Measurements from ENCODE around the gene MAP1LC3A.
"Not testable (repeated sequence)": the region's sequence is repeated elsewhere in the genome, so short reads cannot be mapped to it uniquely, and the experiment has no call there.

The MAP1LC3A gene

DNA sequence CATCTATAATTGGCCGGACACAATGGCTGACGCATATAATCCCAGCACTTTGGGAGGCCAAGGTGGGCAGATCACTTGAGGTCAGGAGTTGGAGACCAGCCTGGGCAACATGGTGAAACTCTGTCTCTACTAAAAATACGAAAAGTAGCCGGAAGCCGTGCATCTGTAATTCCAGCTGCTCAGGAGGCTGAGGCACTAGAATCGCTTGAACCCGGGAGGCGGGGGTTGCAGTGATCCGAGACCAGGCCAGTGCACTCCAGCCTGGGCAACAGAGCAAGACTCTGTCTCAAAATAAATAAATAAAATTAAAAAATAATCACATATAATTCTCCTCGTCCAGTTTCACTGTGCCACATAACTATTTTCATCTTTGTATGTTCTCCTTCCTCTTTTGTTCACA is 38.7 kb upstream of the MAP1LC3A start:
- H3K27me3 ChIP-seq (ENCODE audit: control insufficient read depth, insufficient read depth, low read length); H3K9me3 ChIP-seq (ENCODE audit: control insufficient read depth, low read length); H3K4me3 ChIP-seq (ENCODE audit: low read length); H3K9ac ChIP-seq (ENCODE audit: low read length); H3K36me3 ChIP-seq (ENCODE audit: control insufficient read depth, insufficient read depth, low read length): not testable (repeated sequence)
- peaks cover 25% of the 10 kb centered on the region for H3K4me1 ChIP-seq (ENCODE audit: control insufficient read depth, insufficient read depth, low read length)

GRCh38 chr20:34522969-34523871 is 35.3 kb upstream of the MAP1LC3A start:
- peak overlapping the region; percentile 19 for H3K9ac ChIP-seq (ENCODE audit: low read length)

DNA sequence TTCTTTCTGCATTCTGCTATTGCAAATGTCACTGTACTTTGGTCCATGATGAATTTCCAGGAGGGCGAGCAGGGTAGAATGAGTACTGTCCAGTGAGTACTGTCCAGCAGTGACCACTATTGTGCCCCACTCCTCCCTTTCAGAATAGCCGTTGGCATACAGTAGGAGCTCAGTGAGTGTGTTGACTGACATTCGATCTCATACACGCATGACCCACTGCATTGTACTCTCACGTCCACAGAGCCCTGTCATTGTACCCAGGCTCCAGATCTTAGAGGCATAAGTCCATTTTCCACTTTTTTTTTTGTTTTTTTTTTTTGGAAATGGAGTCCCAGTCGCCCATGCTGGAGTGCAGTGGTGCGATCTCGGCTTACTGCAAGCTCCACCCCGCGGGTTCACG is 34.1 kb upstream of the MAP1LC3A start:
- Histone ChIP-seq H3K9ac (ENCODE audit: low read length) (no peak overlapping the region), H3K4me3 (ENCODE audit: low read length) (no peak overlapping the region), H3K36me3 (ENCODE audit: control insufficient read depth, insufficient read depth, low read length) (peaks cover 11% of the 10 kb centered on the region), H3K27me3 (ENCODE audit: control insufficient read depth, insufficient read depth, low read length) (no peaks in the 10 kb centered on the region), H3K9me3 (ENCODE audit: control insufficient read depth, low read length) (no peaks in the 10 kb centered on the region), H3K4me1 (ENCODE audit: control insufficient read depth, insufficient read depth, low read length) (peaks cover 63% of the 10 kb centered on the region)

More at GRCh38 chr20:34522969-34523871, 35.3 kb upstream of the MAP1LC3A start:
- peaks cover 53% of the 10 kb centered on the region for H3K4me1 ChIP-seq (ENCODE audit: control insufficient read depth, insufficient read depth, low read length)
- no peak overlapping the region for H3K4me3 ChIP-seq (ENCODE audit: low read length)
- no peaks in the 10 kb centered on the region for H3K27me3 ChIP-seq (ENCODE audit: control insufficient read depth, insufficient read depth, low read length)
- H3K36me3 ChIP-seq (ENCODE audit: control insufficient read depth, insufficient read depth, low read length) = peaks cover 11% of the 10 kb centered on the region
- no peaks in the 10 kb centered on the region for H3K9me3 ChIP-seq (ENCODE audit: control insufficient read depth, low read length)

- Histone ChIP-seq H3K4me1 (ENCODE audit: control insufficient read depth, insufficient read depth, low read length) (peaks cover 63% of the 10 kb centered on the region), H3K36me3 (ENCODE audit: control insufficient read depth, insufficient read depth, low read length) (peaks cover 11% of the 10 kb centered on the region), H3K4me3 (ENCODE audit: low read length) (no peak overlapping the region), H3K27me3 (ENCODE audit: control insufficient read depth, insufficient read depth, low read length) (no peaks in the 10 kb centered on the region), H3K9ac (ENCODE audit: low read length) (peak overlapping the region; percentile 10), H3K9me3 (ENCODE audit: control insufficient read depth, low read length) (no peaks in the 10 kb centered on the region)
These were observed 33.2 kb upstream of the MAP1LC3A start for GRCh38 chr20:34525342-34525708.

DNA sequence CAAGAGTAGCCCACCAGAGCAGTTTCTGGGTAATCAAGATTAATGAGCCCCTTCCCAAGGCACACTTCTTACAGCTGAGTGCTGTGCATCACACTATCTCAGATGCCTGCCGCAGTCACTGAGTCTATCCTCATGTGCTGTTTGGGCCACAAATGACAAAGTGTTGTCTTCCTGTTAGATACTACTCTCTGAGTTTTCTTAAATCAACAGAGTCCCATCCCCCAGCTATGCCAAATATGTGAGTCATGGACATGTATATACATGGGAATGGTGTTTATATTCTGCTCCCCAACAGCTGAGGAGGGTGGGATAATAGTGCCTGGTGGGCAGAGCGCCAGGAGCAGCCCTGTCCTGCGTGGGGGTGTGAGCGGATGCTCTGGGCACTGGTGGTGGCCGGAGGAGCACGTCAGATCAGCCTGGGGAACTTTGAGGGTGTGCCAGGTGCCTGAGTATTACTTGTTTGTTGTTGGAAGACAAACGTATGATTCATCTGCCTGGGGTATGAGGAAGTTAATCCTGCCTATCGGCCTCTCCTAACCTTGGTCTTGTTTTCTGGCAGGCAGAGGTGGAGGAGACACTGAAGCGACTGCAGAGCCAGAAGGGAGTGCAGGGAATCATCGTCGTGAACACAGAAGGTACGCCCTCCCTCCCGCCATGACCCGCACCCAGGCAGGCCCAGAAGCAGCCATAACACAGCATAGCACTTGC is 32.7 kb upstream of the MAP1LC3A start:
- Histone ChIP-seq H3K9ac (ENCODE audit: low read length) (peak overlapping the region; percentile 44), H3K4me3 (ENCODE audit: low read length) (peak overlapping the region; percentile 12), H3K9me3 (ENCODE audit: control insufficient read depth, low read length) (no peaks in the 10 kb centered on the region), H3K27me3 (ENCODE audit: control insufficient read depth, insufficient read depth, low read length) (no peaks in the 10 kb centered on the region), H3K4me1 (ENCODE audit: control insufficient read depth, insufficient read depth, low read length) (peaks cover 63% of the 10 kb centered on the region), H3K36me3 (ENCODE audit: control insufficient read depth, insufficient read depth, low read length) (peaks cover 11% of the 10 kb centered on the region)

DNA sequence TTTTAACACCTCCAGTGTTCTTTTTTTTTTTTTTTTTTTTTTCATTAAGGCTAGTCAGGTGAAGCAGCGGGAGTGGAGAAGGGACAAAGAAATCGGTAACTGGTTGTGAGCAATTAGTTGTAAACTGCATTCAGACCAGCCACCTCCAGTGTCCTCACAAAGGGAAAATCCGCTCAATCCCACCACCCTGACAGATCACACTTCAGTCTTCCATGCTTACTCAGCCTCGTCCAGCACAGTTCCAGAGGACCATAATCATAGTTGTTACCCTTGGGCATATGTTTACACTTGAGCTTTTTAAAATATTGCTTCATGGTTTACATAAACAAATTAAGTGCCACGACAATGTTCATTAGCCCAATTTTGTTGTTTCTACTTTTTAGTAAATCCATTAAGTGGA is 32.1 kb upstream of the MAP1LC3A start:
- Histone ChIP-seq H3K9ac (ENCODE audit: low read length) (peak overlapping the region; percentile 44), H3K4me3 (ENCODE audit: low read length) (no peak overlapping the region), H3K27me3 (ENCODE audit: control insufficient read depth, insufficient read depth, low read length) (no peaks in the 10 kb centered on the region), H3K9me3 (ENCODE audit: control insufficient read depth, low read length) (no peaks in the 10 kb centered on the region), H3K4me1 (ENCODE audit: control insufficient read depth, insufficient read depth, low read length) (peaks cover 63% of the 10 kb centered on the region), H3K36me3 (ENCODE audit: control insufficient read depth, insufficient read depth, low read length) (peaks cover 11% of the 10 kb centered on the region)

DNA sequence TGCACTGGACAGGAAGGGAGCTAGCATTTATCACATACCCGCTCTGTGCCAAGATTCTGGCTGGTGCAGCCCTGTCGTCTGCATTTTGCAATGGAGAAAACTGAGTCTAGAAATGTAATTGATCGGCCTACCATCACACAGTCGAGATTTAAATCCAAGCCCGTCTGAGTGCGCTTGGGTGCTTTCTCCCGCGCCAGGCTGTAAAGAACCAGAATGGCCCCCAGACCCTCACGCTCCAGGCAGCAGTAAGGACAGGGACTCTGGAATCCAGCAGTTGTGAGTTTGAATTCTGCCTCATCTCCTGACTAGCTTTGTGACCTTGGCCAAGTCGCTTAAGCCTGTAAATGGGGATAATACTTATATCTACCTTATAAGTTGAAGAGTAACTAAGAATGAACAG is 31.5 kb upstream of the MAP1LC3A start:
- Histone ChIP-seq H3K4me3 (ENCODE audit: low read length) (no peak overlapping the region), H3K4me1 (ENCODE audit: control insufficient read depth, insufficient read depth, low read length) (peaks cover 61% of the 10 kb centered on the region), H3K9me3 (ENCODE audit: control insufficient read depth, low read length) (no peaks in the 10 kb centered on the region), H3K27me3 (ENCODE audit: control insufficient read depth, insufficient read depth, low read length) (no peaks in the 10 kb centered on the region), H3K9ac (ENCODE audit: low read length) (no peak overlapping the region), H3K36me3 (ENCODE audit: control insufficient read depth, insufficient read depth, low read length) (peaks cover 11% of the 10 kb centered on the region)

GRCh38 chr20:34528921-34529297 is 29.6 kb upstream of the MAP1LC3A start:
- peak overlapping the region; percentile 19 for H3K9ac ChIP-seq (ENCODE audit: low read length)
- no peaks in the 10 kb centered on the region for H3K9me3 ChIP-seq (ENCODE audit: control insufficient read depth, low read length)
- H3K27me3 ChIP-seq (ENCODE audit: control insufficient read depth, insufficient read depth, low read length) = no peaks in the 10 kb centered on the region
- H3K4me3 ChIP-seq (ENCODE audit: low read length) = no peak overlapping the region
- H3K36me3 ChIP-seq (ENCODE audit: control insufficient read depth, insufficient read depth, low read length) = peaks cover 11% of the 10 kb centered on the region
- H3K4me1 ChIP-seq (ENCODE audit: control insufficient read depth, insufficient read depth, low read length) = peaks cover 47% of the 10 kb centered on the region

GRCh38 chr20:34529742-34530141 is 28.8 kb upstream of the MAP1LC3A start:
- no peak overlapping the region for H3K4me3 ChIP-seq (ENCODE audit: low read length)
- no peaks in the 10 kb centered on the region for H3K9me3 ChIP-seq (ENCODE audit: control insufficient read depth, low read length)
- H3K4me1 ChIP-seq (ENCODE audit: control insufficient read depth, insufficient read depth, low read length) = peaks cover 41% of the 10 kb centered on the region
- H3K27me3 ChIP-seq (ENCODE audit: control insufficient read depth, insufficient read depth, low read length) = no peaks in the 10 kb centered on the region
- peaks cover 14% of the 10 kb centered on the region for H3K36me3 ChIP-seq (ENCODE audit: control insufficient read depth, insufficient read depth, low read length)
- no peak overlapping the region for H3K9ac ChIP-seq (ENCODE audit: low read length)

GRCh38 chr20:34530342-34530741 is 28.2 kb upstream of the MAP1LC3A start:
- Histone ChIP-seq H3K36me3 (ENCODE audit: control insufficient read depth, insufficient read depth, low read length) (peaks cover 19% of the 10 kb centered on the region), H3K4me3 (ENCODE audit: low read length) (no peak overlapping the region), H3K9ac (ENCODE audit: low read length) (no peak overlapping the region), H3K4me1 (ENCODE audit: control insufficient read depth, insufficient read depth, low read length) (peaks cover 35% of the 10 kb centered on the region), H3K9me3 (ENCODE audit: control insufficient read depth, low read length) (no peaks in the 10 kb centered on the region), H3K27me3 (ENCODE audit: control insufficient read depth, insufficient read depth, low read length) (no peaks in the 10 kb centered on the region)

DNA sequence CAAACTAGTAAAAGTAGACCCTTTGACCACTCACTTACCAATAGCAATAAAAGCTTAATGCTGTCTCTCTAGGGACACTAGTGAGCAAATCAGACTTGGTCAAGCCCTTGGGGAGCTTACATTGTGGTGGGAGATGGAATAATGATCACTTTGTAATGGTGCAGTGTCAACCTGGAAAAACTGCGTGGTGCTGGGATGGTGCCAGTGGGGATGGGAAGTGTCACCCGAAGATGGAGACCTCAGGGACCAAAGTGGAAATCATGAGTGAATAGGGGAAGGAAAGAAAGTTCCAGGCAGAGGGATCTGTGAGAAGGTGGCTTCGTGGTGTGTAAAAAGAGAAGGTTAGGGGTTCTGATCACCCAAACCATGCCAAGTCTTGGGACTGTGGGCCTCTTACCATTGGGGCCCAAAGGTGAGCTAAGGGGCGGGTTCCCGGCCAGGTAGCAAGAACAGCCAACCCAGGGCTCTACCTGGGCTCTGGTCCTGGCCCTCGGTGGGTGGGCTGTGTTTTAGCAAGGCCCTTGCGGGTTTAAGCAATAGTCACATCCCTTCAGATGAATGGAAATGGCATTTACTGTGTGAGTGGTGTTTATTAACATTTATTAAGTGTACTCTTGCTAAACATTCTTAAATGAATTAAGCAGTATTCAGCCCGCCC is 26.8 kb upstream of the MAP1LC3A start:
- Histone ChIP-seq H3K36me3 (ENCODE audit: control insufficient read depth, insufficient read depth, low read length) (peaks cover 27% of the 10 kb centered on the region), H3K4me1 (ENCODE audit: control insufficient read depth, insufficient read depth, low read length) (peaks cover 22% of the 10 kb centered on the region), H3K4me3 (ENCODE audit: low read length) (no peak overlapping the region), H3K27me3 (ENCODE audit: control insufficient read depth, insufficient read depth, low read length) (no peaks in the 10 kb centered on the region), H3K9me3 (ENCODE audit: control insufficient read depth, low read length) (no peaks in the 10 kb centered on the region), H3K9ac (ENCODE audit: low read length) (no peak overlapping the region)

GRCh38 chr20:34532320-34532719 is 26.2 kb upstream of the MAP1LC3A start:
- peaks cover 16% of the 10 kb centered on the region for H3K4me1 ChIP-seq (ENCODE audit: control insufficient read depth, insufficient read depth, low read length)
- peaks cover 21% of the 10 kb centered on the region for H3K36me3 ChIP-seq (ENCODE audit: control insufficient read depth, insufficient read depth, low read length)
- H3K9me3 ChIP-seq (ENCODE audit: control insufficient read depth, low read length) = no peaks in the 10 kb centered on the region
- no peak overlapping the region for H3K4me3 ChIP-seq (ENCODE audit: low read length)
- no peak overlapping the region for H3K9ac ChIP-seq (ENCODE audit: low read length)
- H3K27me3 ChIP-seq (ENCODE audit: control insufficient read depth, insufficient read depth, low read length) = no peaks in the 10 kb centered on the region
